Mesothelial cell of epicardium (in vitro differentiated cells): Measurements from ENCODE around the gene EREG. TPM values are rescaled to one million over a fixed set of nuclear protein-coding genes. Genes with fewer than 3 reads are reported as not detected.

Experiments used
- DNase-seq, 2 experiments: peaks; one replicate each; pipeline ENCODE4 v3.0.0; 2021; ENCODE audit warnings: low spot score in 2 of 2; ENCODE audit not compliant: unreplicated experiment in 2 of 2
- H3K27ac Mint-ChIP-seq: 2 replicates; pipeline ENCODE4 v1.8.0; 2021; ENCODE audit warnings: mixed read lengths
- H3K27me3 Mint-ChIP-seq: 2 replicates; pipeline ENCODE4 v1.8.0; 2021; ENCODE audit warnings: low read depth, mixed read lengths
- H3K36me3 Mint-ChIP-seq: 2 replicates; pipeline ENCODE4 v1.8.0; 2021; ENCODE audit warnings: mixed read lengths
- H3K4me1 Mint-ChIP-seq: 2 replicates; pipeline ENCODE4 v1.8.0; 2021; ENCODE audit warnings: mixed read lengths
- H3K4me3 Mint-ChIP-seq: 2 replicates; pipeline ENCODE4 v1.8.0; 2021; ENCODE audit warnings: mild to moderate bottlenecking, moderate library complexity, mixed read lengths
- H3K9me3 Mint-ChIP-seq: 2 replicates; pipeline ENCODE4 v1.8.0; 2021; ENCODE audit warnings: mixed read lengths
- CTCF ChIP-seq: fragments of 200-600 bp; sonication (generic); IDR thresholded peaks from one replicate; pipeline ENCODE4 v1.5.0; 2021; ENCODE audit warnings: antibody characterized with exemption; ENCODE audit not compliant: unreplicated experiment
- total RNA-seq: library from RNA; stranded (reverse); gene quantifications from 3 replicates; pipeline ENCODE4 v1.2.1, GENCODE V29; 2021

The EREG gene
- total RNA-seq, 1 donor from 2014 or later, result 0.22 TPM

- Mint-ChIP-seq H3K36me3 (no peaks in the 10 kb centered on the region), H3K27me3 (peaks cover 9% of the 10 kb centered on the region), H3K4me1 (peaks cover 5% of the 10 kb centered on the region), H3K27ac (no peak overlapping the region), H3K4me3 (no peak overlapping the region), H3K9me3 (no peaks in the 10 kb centered on the region)
- DNase-seq, result no peak
- no peak for TF ChIP-seq CTCF
These were observed 11.1 kb upstream of the EREG start for GRCh38 chr4:74353858-74354257.

DNA sequence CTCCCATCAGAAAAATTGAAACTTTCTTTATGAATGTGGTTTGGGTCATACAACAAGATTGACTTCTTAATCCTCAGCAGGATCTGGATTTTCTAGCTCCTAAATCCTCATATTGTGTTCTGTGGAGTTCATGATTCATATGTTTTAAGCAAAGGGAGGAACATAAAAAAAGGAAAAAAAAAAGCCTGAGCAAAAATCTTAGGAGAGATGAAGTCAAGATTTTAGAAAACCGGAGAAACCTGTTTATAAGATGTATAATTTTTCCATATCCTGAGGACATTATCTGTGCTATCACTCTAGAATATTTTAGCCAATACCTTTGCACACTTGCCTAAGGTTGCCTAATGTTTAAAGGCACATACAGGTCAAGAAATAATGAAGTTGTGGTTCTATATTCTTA is 7.0 kb upstream of the EREG start:
- TF ChIP-seq CTCF, result no peak
- no peaks in the 10 kb centered on the region for H3K36me3 Mint-ChIP-seq
- no peaks in the 10 kb centered on the region for H3K9me3 Mint-ChIP-seq

DNA sequence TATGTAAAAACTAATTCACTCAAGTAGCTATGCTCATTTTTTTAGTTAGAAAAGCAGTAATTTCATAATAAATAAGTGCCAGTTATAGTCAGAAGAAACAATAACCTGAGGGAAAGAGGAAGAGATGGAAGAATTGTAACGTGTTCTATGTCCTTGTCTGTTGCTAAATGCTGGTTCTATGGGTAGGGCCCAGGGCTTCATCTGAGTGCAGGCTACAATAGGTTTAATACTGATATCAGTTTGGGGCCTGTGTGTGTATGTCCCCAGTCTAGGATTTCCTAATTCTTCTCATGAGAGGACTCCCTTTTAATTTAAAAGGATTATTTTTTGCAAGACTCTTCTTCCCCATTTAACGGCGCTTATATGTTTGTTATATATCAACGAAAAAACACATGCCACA is 3.3 kb upstream of the EREG start:
- H3K36me3 Mint-ChIP-seq, result no peaks in the 10 kb centered on the region
- peaks cover 37% of the 10 kb centered on the region for H3K27me3 Mint-ChIP-seq
- no peak overlapping the region for H3K27ac Mint-ChIP-seq
- H3K4me1 Mint-ChIP-seq, result peaks cover 26% of the 10 kb centered on the region
- H3K4me3 Mint-ChIP-seq, result no peak overlapping the region
- DNase-seq, result no peak
- H3K9me3 Mint-ChIP-seq, result no peaks in the 10 kb centered on the region
- TF ChIP-seq CTCF, result no peak

More for the DNA sequence above, 7.0 kb upstream of the EREG start:
- no peak for DNase-seq
- Mint-ChIP-seq H3K4me1 (peaks cover 5% of the 10 kb centered on the region), H3K27ac (no peak overlapping the region), H3K27me3 (peaks cover 11% of the 10 kb centered on the region), H3K4me3 (no peak overlapping the region)

GRCh38 chr4:74362347-74362746 is 2.6 kb upstream of the EREG start:
- peaks cover 26% of the 10 kb centered on the region for H3K4me1 Mint-ChIP-seq
- H3K9me3 Mint-ChIP-seq, result no peaks in the 10 kb centered on the region
- H3K27me3 Mint-ChIP-seq, result peaks cover 41% of the 10 kb centered on the region
- H3K36me3 Mint-ChIP-seq, result no peaks in the 10 kb centered on the region
- TF ChIP-seq CTCF, result no peak
- no peak for DNase-seq
- H3K4me3 Mint-ChIP-seq, result no peak overlapping the region
- no peak overlapping the region for H3K27ac Mint-ChIP-seq

DNA sequence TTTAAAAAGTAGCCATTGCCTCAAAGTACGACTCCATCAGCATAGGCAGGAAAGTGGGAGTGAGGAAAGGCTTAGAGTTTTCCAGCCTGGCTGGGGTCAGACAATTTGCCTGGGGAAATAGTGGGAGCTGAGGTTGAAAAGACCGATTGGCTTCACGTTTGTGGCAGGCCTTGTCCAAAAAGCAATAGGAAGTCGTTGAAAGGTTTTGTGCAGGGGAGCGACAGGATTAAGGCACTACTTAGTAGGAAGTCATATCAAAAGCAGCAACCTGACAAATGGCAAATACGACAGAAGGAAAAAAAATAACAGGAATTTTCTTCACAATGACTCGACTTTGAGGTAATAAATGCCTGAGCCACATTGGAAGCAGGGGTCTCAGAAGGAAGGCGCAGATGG is 691 bp upstream of the EREG start:
- no peaks in the 10 kb centered on the region for H3K36me3 Mint-ChIP-seq
- TF ChIP-seq CTCF, result no peak
- DNase-seq, result no peak
- H3K27me3 Mint-ChIP-seq, result peaks cover 49% of the 10 kb centered on the region
- H3K9me3 Mint-ChIP-seq, result no peaks in the 10 kb centered on the region
- peak overlapping the region; percentile 63 for H3K4me3 Mint-ChIP-seq
- H3K4me1 Mint-ChIP-seq, result peaks cover 21% of the 10 kb centered on the region
- no peak overlapping the region for H3K27ac Mint-ChIP-seq

DNA sequence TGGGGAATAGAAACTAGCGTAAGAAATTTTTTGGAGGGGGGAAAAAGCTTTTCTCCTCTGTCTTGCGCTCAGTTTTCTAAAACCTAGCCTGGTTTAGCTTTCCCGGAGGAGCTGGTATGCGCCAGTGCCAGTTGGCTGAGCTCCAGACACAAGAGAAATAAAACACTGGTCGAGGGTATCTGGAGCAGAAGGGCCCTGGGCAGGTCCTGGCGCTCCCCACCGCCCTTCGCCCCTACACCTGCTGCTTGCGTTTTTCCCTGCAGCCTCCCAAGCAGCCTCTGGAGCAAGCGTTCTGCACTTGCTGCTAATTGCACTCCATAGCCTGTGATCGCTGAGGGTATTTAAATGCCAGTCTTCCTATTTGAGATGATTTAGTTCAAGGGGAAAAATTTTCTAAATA is 816 bp downstream of the EREG start:
- H3K27me3 Mint-ChIP-seq, result peaks cover 49% of the 10 kb centered on the region
- peaks cover 21% of the 10 kb centered on the region for H3K4me1 Mint-ChIP-seq
- peak overlapping the region; percentile 63 for H3K4me3 Mint-ChIP-seq
- no peak for TF ChIP-seq CTCF
- DNase-seq, result peak in 1 of 2 experiments; percentile 39
- no peaks in the 10 kb centered on the region for H3K9me3 Mint-ChIP-seq
- no peaks in the 10 kb centered on the region for H3K36me3 Mint-ChIP-seq
- H3K27ac Mint-ChIP-seq, result no peak overlapping the region
